Transverse colon (tissue), 4 donors: ENCODE results near the gene MAP4. TPM values are rescaled to one million over a fixed set of nuclear protein-coding genes. Genes with fewer than 3 reads are reported as not detected.

Experiments
- DNase-seq: peaks from one replicate; pipeline ENCODE4 v3.0.0-alpha.2; 2019
- H3K27ac ChIP-seq, 4 donors: fragments of 200-600 bp; sonication (generic); 2 replicates each; pipeline ENCODE4 v1.5.1; 2016 to 2018; ENCODE audit warnings: inconsistent platforms in 4 of 4
- H3K27me3 ChIP-seq: fragments of 200-600 bp; sonication (generic); 2 replicates; pipeline ENCODE4 v1.5.1; 2017; ENCODE audit warnings: inconsistent platforms
- H3K36me3 ChIP-seq, 4 donors: fragments of 200-600 bp; sonication (generic); 2 replicates each; pipeline ENCODE4 v1.5.1; 2017 to 2019; ENCODE audit warnings: inconsistent platforms in 4 of 4
- H3K4me1 ChIP-seq, 4 donors: fragments of 200-600 bp; sonication (generic); 2 replicates each; pipeline ENCODE4 v1.5.1; 2017 to 2020; ENCODE audit warnings: inconsistent platforms in 4 of 4
- H3K4me3 ChIP-seq, 4 donors: fragments of 200-600 bp; sonication (generic); 1 replicate in 1 of 4; 2 replicates in 3 of 4; pipeline versions ENCODE4 v1.5.1 to v1.6.1; 2017 to 2019; ENCODE audit warnings: inconsistent platforms in 4 of 4
- H3K9me3 ChIP-seq, 2 donors: fragments of 200-600 bp; sonication (generic); 2 replicates each; pipeline ENCODE4 v1.5.1; 2017 to 2019; ENCODE audit warnings: inconsistent platforms in 2 of 2
- CTCF ChIP-seq, 5 experiments: fragments of 200-600 bp in 3 of 5; fragments of 450-650 bp in 2 of 5; sonication (generic) in 3 of 5; IDR thresholded peaks; 1 replicate in 2 of 5; 2 replicates in 3 of 5; pipeline ENCODE4 v1.5.1; 2016 to 2017; ENCODE audit warnings: antibody characterized with exemption in 5 of 5, inconsistent platforms in 3 of 5, mild to moderate bottlenecking in 2 of 5, moderate library complexity in 1 of 5
- EP300 ChIP-seq: sonication (generic); formaldehyde crosslinking; IDR thresholded peaks from one replicate; pipeline ENCODE4 v1.6.1; 2017; ENCODE audit warnings: antibody characterized with exemption, low read depth
- POLR2A ChIP-seq: fragments of 450-650 bp; IDR thresholded peaks from one replicate; pipeline ENCODE4 v1.6.1; 2016; ENCODE audit warnings: antibody characterized with exemption, mild to moderate bottlenecking, moderate library complexity
- POLR2AphosphoS5 ChIP-seq, 3 donors: sonication (generic); formaldehyde crosslinking; IDR thresholded peaks; one replicate each; pipeline ENCODE4 v1.6.1; 2016; ENCODE audit warnings: antibody characterized with exemption in 3 of 3
- WGBS, 2 donors: methylation state at CpG; one replicate each; pipeline ENCODE4 v1.1.5; 2018; ENCODE audit warnings: low coverage in 1 of 2; 5-methylcytosine and 5-hydroxymethylcytosine counted together
- in situ Hi-C, 4 donors: fragments of 200-750 bp; cut with MboI; loops; one replicate each; pipeline versions ENCODE4 v1.15.0 to v1.15.1; 2017; ENCODE audit warnings: low sequenced_read_pairs in 3 of 4, low pct_ligation_motif_present in 1 of 4, low pct_unique_long_range_greater_than_20kb in 1 of 4
- intact Hi-C: fragments of 100-400 bp; cut with DNase I; formaldehyde crosslinking; loops from one replicate; pipeline ENCODE4 v1.15.1; 2023; ENCODE audit warnings: low total_unique reads
- total RNA-seq, 4 donors: library from RNA; depleted of rRNA; stranded (reverse); fragments of >200 nt; gene quantifications; one replicate each; pipeline ENCODE4 v1.1.0, GENCODE V29; 2016

Gene MAP4
- total RNA-seq, 4 donors from 2014 or later, result 68.8 to 148 (median 82.9) TPM

GRCh38 chr3:47974974-47975470, 41.2 kb downstream of the MAP4 start:
- WGBS, 2 donors, result 86 to 90% methylated on average over 4 of the region's 4 CpGs

GRCh38 chr3:47971081-47971480, 45.1 kb downstream of the MAP4 start:
- H3K36me3 ChIP-seq, result no peaks in the 10 kb centered on the region
- DNase-seq, result no peak
- H3K4me3 ChIP-seq, result no peak overlapping the region
- H3K4me1 ChIP-seq, result no peaks in the 10 kb centered on the region
- TF ChIP-seq EP300, result no peak
- TF ChIP-seq POLR2A, result no peak
- TF ChIP-seq CTCF (IDR thresholded peaks at IDR 0.05), result no peak
- TF ChIP-seq POLR2AphosphoS5 (IDR thresholded peaks at IDR 0.05), result no peak
- no peaks in the 10 kb centered on the region for H3K27me3 ChIP-seq
- 85 to 89% methylated on average over 3 of the region's 3 CpGs for WGBS, 2 donors
- intact Hi-C loops (no loop called here), in situ Hi-C loops (no loop called here)
- H3K9me3 ChIP-seq, result no peaks in the 10 kb centered on the region
- no peak overlapping the region for H3K27ac ChIP-seq

More at GRCh38 chr3:47974974-47975470, 41.2 kb downstream of the MAP4 start:
- no peak for TF ChIP-seq POLR2AphosphoS5 (IDR thresholded peaks at IDR 0.05)
- TF ChIP-seq POLR2A, result no peak
- TF ChIP-seq EP300, result no peak
- no peak for TF ChIP-seq CTCF (IDR thresholded peaks at IDR 0.05)
- in situ Hi-C loops (loop anchor here in 2 of 4 donors (25.0 kb wide), 1 partner anchor 138 kb away; no protein-coding TSS in a partner anchor), intact Hi-C loops (no loop called here)
- H3K27ac ChIP-seq, result no peak overlapping the region
- no peak for DNase-seq
- no peaks in the 10 kb centered on the region for H3K36me3 ChIP-seq
- H3K27me3 ChIP-seq, result no peaks in the 10 kb centered on the region
- H3K4me1 ChIP-seq, result peaks cover 0 to 1% (median 0%) of the 10 kb centered on the region in 4 donors
- H3K9me3 ChIP-seq, result no peaks in the 10 kb centered on the region
- no peak overlapping the region for H3K4me3 ChIP-seq

GRCh38 chr3:47964740-47965139, 51.5 kb downstream of the MAP4 start:
- WGBS, 2 donors, result 83 to 95% methylated on average over 4 of the region's 4 CpGs

More at GRCh38 chr3:47964740-47965139, 51.5 kb downstream of the MAP4 start:
- Histone ChIP-seq H3K4me3 (no peak overlapping the region), H3K36me3 (no peaks in the 10 kb centered on the region), H3K27me3 (no peaks in the 10 kb centered on the region), H3K27ac (no peak overlapping the region), H3K9me3 (no peaks in the 10 kb centered on the region), H3K4me1 (peaks cover 4 to 19% (median 8%) of the 10 kb centered on the region in 4 donors)
- TF ChIP-seq POLR2A (no peak), EP300 (no peak), CTCF (IDR thresholded peaks at IDR 0.05) (no peak)
- no peak for DNase-seq
- intact Hi-C loops (no loop called here), in situ Hi-C loops (no loop called here)
